GM19468 (cell line): ENCODE data around the gene RBFOX1.

Source experiments
- ATAC-seq: cut with Tn5 transposase; IDR thresholded peaks from one replicate; pipeline ENCODE4 v1.9.1; 2021; ENCODE audit warnings: mild to moderate bottlenecking, moderate library complexity, moderate number of reproducible peaks; ENCODE audit not compliant: unreplicated experiment; ENCODE audit errors: extremely low read depth

The RBFOX1 gene

DNA sequence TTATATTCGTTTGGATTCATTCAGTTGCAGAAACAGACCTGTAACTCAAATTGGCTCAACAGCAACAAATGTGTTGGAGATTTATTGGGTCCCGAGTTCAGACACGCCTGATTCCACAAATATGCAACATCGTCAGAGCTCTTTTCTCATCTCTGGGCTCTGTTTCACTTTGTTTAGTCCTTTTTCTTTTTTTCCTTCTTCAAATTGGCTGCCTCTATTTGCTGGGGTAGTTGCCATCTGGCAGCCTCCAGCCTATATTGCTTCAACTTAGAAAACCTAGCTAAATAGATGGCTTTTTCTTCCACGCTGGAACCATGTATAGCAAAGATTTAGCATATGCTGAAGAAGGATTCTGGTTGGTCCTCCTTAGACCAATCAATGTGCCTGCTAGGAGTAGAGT is 398.5 kb downstream of the RBFOX1 start:
- no peak for ATAC-seq

DNA sequence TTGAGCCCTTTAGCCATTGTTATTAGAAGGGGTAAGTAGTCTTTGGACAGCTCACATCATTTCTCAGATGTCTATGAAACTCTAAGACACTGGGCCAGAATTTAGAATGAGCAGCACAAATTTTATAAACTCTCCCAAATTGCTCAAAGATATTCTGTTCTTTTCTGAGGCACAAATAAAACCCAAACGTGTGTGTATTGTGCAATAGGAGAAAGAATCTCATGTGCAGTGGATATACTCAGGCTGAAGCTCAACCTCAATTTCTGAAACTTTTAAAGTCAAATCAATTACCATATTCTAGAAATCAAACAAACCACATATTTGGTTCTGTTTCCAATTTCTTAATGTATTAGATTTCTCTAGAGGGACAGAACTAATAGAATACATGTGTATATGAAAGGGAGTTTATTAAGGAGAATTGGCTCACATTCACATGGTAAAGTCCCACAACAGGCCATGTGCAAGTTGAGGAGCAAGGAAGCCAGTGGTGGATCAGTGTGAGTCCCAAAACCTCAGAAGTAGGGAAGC is 403.6 kb downstream of the RBFOX1 start:
- no peak for ATAC-seq

DNA sequence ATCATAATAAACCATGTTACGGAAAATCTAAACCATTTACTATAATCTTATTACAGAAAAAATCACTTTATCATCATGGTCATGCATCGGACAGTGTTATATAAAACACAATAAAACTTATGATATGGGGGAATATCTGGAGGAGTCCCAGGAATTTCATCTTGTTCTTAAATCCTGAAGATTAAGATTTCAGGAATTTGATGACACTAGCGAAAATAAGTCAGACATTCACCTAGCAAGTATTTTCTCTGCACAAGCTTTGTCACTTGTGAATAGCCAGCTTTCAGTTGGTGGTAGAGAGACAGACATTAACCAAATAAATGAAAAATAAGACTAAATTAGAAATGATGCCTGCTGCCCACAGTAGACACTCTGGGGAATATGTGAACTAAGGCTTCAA is 410.0 kb downstream of the RBFOX1 start:
- no peak for ATAC-seq

DNA sequence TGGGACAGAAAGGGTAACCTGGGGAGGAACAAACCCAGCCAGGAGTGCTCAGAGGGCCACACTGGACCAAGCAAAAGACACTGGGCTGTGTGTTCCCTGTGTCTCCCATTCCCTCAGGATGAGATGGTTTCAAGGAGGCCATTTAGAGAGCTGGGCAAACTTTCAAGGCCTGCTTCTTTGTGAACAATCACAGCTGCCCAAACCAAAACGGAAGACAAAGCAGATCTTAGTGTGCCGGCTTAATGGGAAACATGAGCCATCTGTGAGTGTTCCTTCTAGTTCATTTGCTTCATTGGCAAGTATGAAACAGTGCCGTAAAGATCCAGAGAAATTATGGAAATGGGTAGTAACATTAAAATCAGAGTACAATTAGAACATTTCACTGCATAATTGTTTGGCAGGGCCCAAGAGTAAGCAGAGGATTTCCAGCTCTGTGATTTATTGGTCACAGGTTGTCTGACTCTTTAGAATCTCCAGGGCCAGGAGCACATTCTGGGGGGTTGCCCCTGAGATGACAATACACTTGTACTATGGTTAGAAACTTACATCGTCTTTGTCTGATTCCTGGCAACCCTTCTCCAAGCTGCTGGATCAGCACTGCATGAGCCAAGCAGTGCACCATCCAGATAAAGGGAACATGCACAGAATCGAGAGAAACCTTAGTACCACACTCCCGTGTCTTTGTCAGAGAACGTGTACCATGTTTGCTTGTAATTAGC is 412.1 kb downstream of the RBFOX1 start:
- no peak for ATAC-seq

DNA sequence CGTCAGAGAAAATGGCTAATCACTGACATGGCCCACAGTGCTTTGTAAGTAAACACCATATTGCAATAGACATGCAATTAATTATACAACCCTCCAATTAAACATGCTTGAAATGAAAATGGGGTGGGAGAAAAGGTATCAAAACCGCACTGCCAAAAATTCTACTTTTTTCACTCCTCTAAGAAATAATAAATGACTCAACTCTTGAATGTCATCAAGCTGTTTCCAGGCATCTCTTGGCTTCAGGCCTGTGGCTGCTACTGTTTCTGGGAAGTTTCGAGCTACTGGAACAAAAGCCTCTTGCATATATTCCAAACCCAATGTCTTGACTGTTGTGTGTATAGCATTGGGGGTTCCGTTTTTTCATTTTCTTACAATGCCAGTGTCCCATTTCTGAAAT is 412.6 kb downstream of the RBFOX1 start:
- no peak for ATAC-seq

DNA sequence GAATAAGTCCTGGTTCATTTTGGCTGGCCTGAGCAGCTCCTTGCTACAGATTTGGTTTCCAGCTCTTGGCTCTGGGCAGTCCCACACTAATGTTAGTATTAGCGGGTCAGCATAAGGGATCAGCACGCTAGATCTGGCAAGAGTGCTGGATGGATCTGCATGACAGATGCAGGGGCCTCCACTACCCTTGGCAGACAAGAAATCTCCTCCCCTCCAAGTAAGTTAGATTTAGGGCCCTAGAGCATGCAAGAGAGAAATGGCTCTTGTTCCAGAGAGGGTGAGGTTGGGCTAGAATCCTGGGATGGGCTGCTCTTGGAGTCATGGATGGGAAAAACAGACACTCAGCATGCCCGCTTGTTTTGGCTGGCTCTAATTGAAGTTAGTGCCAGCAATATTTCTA is 414.3 kb downstream of the RBFOX1 start:
- no peak for ATAC-seq

DNA sequence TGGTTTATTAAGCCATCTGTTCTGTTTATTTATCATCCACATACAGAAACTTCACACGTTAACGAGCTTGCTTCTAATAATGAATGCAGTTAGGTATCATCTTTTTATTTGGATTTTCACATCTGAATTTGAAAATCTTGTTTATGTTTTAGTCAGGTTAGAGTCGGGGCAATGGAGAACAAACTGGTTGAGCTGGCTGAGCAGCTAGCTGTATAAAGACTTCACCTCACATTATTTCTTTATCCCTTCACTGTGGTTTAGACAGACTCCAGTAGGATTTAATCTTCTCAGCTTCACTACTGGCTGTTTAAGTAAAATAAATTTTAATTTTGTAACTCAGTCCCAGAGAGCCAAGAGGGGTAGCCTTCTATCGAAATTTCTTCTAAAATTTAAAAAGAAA is 415.9 kb downstream of the RBFOX1 start:
- no peak for ATAC-seq

DNA sequence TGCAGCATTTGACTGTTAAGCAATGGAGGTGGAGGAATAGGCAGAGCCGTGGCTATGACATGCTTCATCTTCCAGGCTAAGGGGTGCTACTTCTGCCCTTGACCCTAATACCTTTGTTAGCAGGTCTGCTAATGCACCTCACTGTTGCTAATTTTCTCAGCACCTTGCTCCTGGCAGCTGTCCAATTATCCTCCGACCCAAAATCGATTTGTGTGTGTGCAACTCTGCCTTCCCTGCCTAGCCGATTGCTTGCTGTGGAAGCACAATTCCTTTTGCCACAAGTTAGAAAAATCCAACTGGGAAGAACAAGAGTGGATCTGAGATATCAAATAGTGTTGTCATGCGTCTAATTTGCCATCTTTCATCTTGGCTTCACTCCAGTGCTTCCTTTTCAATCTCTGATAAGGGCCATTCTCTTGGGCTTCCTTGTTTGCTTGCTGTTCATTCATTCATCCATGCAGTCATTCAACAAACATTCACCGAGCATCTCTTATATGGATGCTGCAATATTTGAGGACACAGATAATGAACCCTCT is 422.8 kb downstream of the RBFOX1 start:
- no peak for ATAC-seq
